Hepatocyte (in vitro differentiated cells): ENCODE results near the gene TXNL1. TPM values are rescaled to one million over a fixed set of nuclear protein-coding genes. Genes with fewer than 3 reads are reported as not detected.
A peak's percentile ranks its signal among the peaks of the same experiment; 100 is the strongest.

ENCODE experiments used
- DNase-seq: peaks from one replicate; pipeline ENCODE4 v3.0.0-alpha.2; 2016; ENCODE audit warnings: low spot score
- H2AFZ ChIP-seq: fragments of 200-600 bp; sonication (generic); 2 replicates; pipeline ENCODE4 v1.6.0; 2016; ENCODE audit warnings: antibody characterized with exemption, mild to moderate bottlenecking
- H3K27ac ChIP-seq: fragments of 200-600 bp; sonication (generic); 2 replicates; pipeline ENCODE4 v1.5.1; 2016; ENCODE audit warnings: mild to moderate bottlenecking
- H3K27me3 ChIP-seq: fragments of 200-600 bp; sonication (generic); 2 replicates; pipeline ENCODE4 v1.6.1; 2016
- H3K36me3 ChIP-seq: fragments of 200-600 bp; sonication (generic); replicated peaks from 2 replicates; pipeline ENCODE4 v1.5.1; 2016; ENCODE audit warnings: low read depth; ENCODE audit not compliant: insufficient read depth
- H3K4me1 ChIP-seq: fragments of 200-600 bp; sonication (generic); 2 replicates; pipeline ENCODE4 v1.5.1; 2016; ENCODE audit warnings: mild to moderate bottlenecking, moderate library complexity; ENCODE audit not compliant: insufficient read depth
- H3K4me2 ChIP-seq: fragments of 200-600 bp; sonication (generic); 2 replicates; pipeline ENCODE4 v1.6.0; 2016
- H3K4me3 ChIP-seq: fragments of 200-600 bp; sonication (generic); 2 replicates; pipeline ENCODE4 v1.5.1; 2016; ENCODE audit warnings: mild to moderate bottlenecking
- H3K79me2 ChIP-seq: fragments of 200-600 bp; sonication (generic); 2 replicates; pipeline ENCODE4 v1.6.0; 2017; ENCODE audit warnings: mild to moderate bottlenecking
- H3K9me2 ChIP-seq: fragments of 200-600 bp; sonication (generic); replicated peaks from 2 replicates; pipeline ENCODE4 v1.6.0; 2017; ENCODE audit warnings: mild to moderate bottlenecking; ENCODE audit not compliant: insufficient read depth
- H3K9me3 ChIP-seq: fragments of 200-600 bp; sonication (generic); 2 replicates; pipeline ENCODE4 v1.5.1; 2016; ENCODE audit warnings: low read depth, mild to moderate bottlenecking
- H4K20me1 ChIP-seq: fragments of 200-600 bp; sonication (generic); 2 replicates; pipeline ENCODE4 v1.6.0; 2016; ENCODE audit warnings: mild to moderate bottlenecking; ENCODE audit not compliant: insufficient read depth, poor library complexity, severe bottlenecking
- CTCF ChIP-seq: fragments of 200-600 bp; sonication (generic); IDR thresholded peaks from 2 replicates; pipeline ENCODE4 v1.5.1; 2016; ENCODE audit warnings: antibody characterized with exemption, mild to moderate bottlenecking; ENCODE audit not compliant: poor library complexity
- EZH2 ChIP-seq: fragments of 200-600 bp; sonication (generic); IDR thresholded peaks from 2 replicates; pipeline ENCODE4 v1.6.1; 2016; ENCODE audit warnings: antibody characterized with exemption, mild to moderate bottlenecking, borderline replicate concordance
- EZH2phosphoT487 ChIP-seq: fragments of 200-600 bp; sonication (generic); IDR thresholded peaks from one replicate; pipeline ENCODE4 v1.6.1; 2018; ENCODE audit warnings: antibody characterized with exemption, mild to moderate bottlenecking, low read depth, moderate library complexity; ENCODE audit not compliant: unreplicated experiment, severe bottlenecking
- WGBS: methylation state at CpG from one replicate; pipeline ENCODE4 v1.1.6; 2016; ENCODE audit warnings: low lambda C conversion rate; ENCODE audit errors: missing lambda C conversion rate; 5-methylcytosine and 5-hydroxymethylcytosine counted together
- polyA plus RNA-seq: library from polyadenylated mRNA; unstranded; fragments of >200 nt; fragmentation: Nextera tagmentation; extraction: Ambion mirVana; gene quantifications from 2 replicates; pipeline ENCODE4 v1.2.1, GENCODE V29; 2016
- total RNA-seq: library from RNA; depleted of rRNA; stranded (reverse); fragments of >200 nt; gene quantifications from 2 replicates; pipeline ENCODE4 v1.2.3, GENCODE V29; 2014

Gene TXNL1
- total and polyA plus RNA-seq, 2 experiments from 2014 or later = 60.8 to 77.0 TPM

- H3K27ac ChIP-seq = no peak overlapping the region
- no peaks in the 10 kb centered on the region for H3K36me3 ChIP-seq
- no peaks in the 10 kb centered on the region for H3K4me1 ChIP-seq
- TF ChIP-seq EZH2phosphoT487 = no peak
- no peak for TF ChIP-seq CTCF
- TF ChIP-seq EZH2 = no peak
- no peaks in the 10 kb centered on the region for H3K27me3 ChIP-seq
- H3K4me3 ChIP-seq = no peak overlapping the region
- no peaks in the 10 kb centered on the region for H3K9me2 ChIP-seq
- H3K79me2 ChIP-seq = no peaks in the 10 kb centered on the region
- WGBS = 91% methylated on average over 3 of the region's 3 CpGs
- H2AFZ ChIP-seq = no peak overlapping the region
- no peak for DNase-seq
- H3K4me2 ChIP-seq = no peak overlapping the region
- no peaks in the 10 kb centered on the region for H4K20me1 ChIP-seq
- H3K9me3 ChIP-seq = no peaks in the 10 kb centered on the region
Observed at GRCh38 chr18:56643381-56643780, 5.0 kb upstream of the TXNL1 start.

GRCh38 chr18:56641714-56642337 is 3.4 kb upstream of the TXNL1 start:
- no peak for DNase-seq
- H4K20me1 ChIP-seq = peaks cover 6% of the 10 kb centered on the region
- no peaks in the 10 kb centered on the region for H3K27me3 ChIP-seq
- H2AFZ ChIP-seq = no peak overlapping the region
- 89% methylated on average over 8 of the region's 8 CpGs for WGBS
- H3K79me2 ChIP-seq = peaks cover 13% of the 10 kb centered on the region
- H3K27ac ChIP-seq = no peak overlapping the region
- H3K4me2 ChIP-seq = no peak overlapping the region
- no peaks in the 10 kb centered on the region for H3K9me2 ChIP-seq
- TF ChIP-seq EZH2 (no peak), CTCF (no peak), EZH2phosphoT487 (no peak)
- H3K9me3 ChIP-seq = no peaks in the 10 kb centered on the region
- H3K4me1 ChIP-seq = peaks cover 1% of the 10 kb centered on the region
- no peaks in the 10 kb centered on the region for H3K36me3 ChIP-seq
- H3K4me3 ChIP-seq = no peak overlapping the region

- Histone ChIP-seq H2AFZ (no peak overlapping the region), H3K27me3 (no peaks in the 10 kb centered on the region), H3K79me2 (peaks cover 35% of the 10 kb centered on the region), H3K36me3 (no peaks in the 10 kb centered on the region), H3K4me1 (peaks cover 17% of the 10 kb centered on the region), H3K9me3 (no peaks in the 10 kb centered on the region), H3K4me3 (no peak overlapping the region), H4K20me1 (peaks cover 29% of the 10 kb centered on the region), H3K9me2 (no peaks in the 10 kb centered on the region), H3K4me2 (peak overlapping the region; percentile 72), H3K27ac (no peak overlapping the region)
- 100% methylated on average over 9 of the region's 9 CpGs for WGBS
- TF ChIP-seq CTCF (no peak), EZH2phosphoT487 (no peak), EZH2 (no peak)
- DNase-seq = no peak
Observed at GRCh38 chr18:56639571-56639970, 1.2 kb upstream of the TXNL1 start.

- no peak for DNase-seq
- TF ChIP-seq CTCF = no peak
- no peaks in the 10 kb centered on the region for H3K27me3 ChIP-seq
- peaks cover 17% of the 10 kb centered on the region for H3K4me1 ChIP-seq
- H3K79me2 ChIP-seq = peaks cover 41% of the 10 kb centered on the region
- H3K27ac ChIP-seq = peak overlapping the region; percentile 86
- WGBS = 80% methylated on average over 6 of the region's 6 CpGs
- H3K36me3 ChIP-seq = no peaks in the 10 kb centered on the region
- no peaks in the 10 kb centered on the region for H3K9me3 ChIP-seq
- peaks cover 34% of the 10 kb centered on the region for H4K20me1 ChIP-seq
- H2AFZ ChIP-seq = peak overlapping the region; percentile 85
- no peaks in the 10 kb centered on the region for H3K9me2 ChIP-seq
- peak overlapping the region; percentile 25 for H3K4me3 ChIP-seq
- peak overlapping the region; percentile 72 for H3K4me2 ChIP-seq
Observed at GRCh38 chr18:56639104-56639381, 651 bp upstream of the TXNL1 start.
